GM19328 (cell line): ENCODE results near the gene WDR33.

Source experiments
- ATAC-seq: cut with Tn5 transposase; IDR thresholded peaks from one replicate; pipeline ENCODE4 v1.9.1; 2021; ENCODE audit warnings: mild to moderate bottlenecking, moderate library complexity; ENCODE audit not compliant: unreplicated experiment

WDR33 gene

GRCh38 chr2:127674241-127675209, 136.4 kb downstream of the WDR33 start:
- ATAC-seq = no peak

DNA sequence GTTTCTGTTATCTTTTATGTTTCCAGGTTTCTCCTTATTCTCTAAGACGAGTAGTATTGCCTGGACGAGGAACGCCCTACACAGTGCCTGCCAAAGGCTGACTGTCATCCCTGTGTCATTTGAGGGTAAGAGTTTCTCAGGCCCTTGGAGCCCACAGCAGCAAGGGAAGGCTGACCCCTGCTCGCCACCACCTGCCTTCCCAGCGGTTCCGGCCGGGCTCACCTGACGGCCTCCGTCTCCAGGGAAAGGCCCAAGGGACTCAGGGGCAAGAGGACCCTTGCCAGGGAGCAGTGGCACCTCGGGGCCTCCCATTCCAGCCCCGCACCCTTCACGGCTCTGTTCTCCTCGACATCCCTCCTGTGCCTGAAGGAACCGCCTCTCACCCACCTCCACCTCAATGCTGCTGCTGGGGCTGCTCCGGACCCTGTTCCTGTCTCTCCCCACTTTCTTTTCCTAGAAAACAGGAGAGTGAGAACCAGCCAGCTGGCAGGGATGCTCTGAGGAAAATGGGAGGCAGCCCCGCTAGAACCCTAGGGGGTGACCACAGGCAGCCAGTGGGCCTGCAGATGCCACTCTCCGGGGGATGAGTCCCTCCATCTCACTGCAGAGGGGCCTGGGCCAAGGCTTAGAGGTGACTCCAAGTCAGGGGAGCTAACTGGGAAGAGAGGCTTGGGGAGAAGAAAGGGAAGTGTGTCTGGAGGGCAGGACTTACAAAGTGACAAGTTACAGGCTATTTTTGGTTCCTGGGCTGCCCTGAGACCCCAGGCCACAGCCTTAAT, 137.5 kb downstream of the WDR33 start:
- ATAC-seq = no peak

DNA sequence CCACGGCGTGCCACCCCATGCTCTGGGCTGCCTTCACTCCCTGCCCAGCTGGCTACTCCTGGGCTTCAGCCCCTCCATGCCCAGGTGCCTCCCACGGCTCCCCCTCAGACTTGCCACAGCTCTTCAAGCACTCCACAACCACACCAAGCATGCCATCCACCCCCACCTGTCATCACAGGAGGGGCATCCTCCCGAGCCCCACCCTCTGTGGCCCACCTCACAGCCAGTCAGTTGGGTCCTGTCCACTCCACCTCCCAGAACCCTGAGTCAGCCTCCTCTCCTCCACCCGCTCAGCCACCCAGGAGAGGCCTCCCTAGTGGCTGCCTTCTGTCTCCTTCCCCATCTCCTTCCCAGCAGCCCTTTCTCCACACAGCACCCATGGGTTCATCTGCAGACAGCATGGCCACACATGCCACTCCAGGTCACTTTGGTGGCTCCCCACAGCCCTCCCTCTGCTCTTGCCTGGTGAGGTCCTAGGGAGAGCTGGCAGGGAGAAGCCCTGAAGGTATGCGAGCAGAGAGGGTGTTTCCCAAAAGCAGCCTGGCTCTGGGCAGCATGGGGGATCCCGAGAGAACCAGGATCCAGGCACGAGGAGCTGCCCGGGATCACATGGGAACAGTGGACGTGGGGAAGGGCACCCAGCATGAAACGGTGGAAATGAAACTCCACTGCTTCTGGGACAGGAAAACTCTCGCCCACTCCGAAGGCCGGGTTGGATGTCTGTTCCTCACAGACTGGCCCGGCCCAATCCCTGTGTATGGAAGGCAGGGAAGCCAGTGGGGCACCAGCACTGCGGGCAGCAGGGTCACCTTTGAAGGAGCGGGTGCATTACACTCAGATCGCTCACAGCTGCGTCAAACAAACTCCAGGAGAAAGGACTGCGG, 138.4 kb downstream of the WDR33 start:
- no peak for ATAC-seq

DNA sequence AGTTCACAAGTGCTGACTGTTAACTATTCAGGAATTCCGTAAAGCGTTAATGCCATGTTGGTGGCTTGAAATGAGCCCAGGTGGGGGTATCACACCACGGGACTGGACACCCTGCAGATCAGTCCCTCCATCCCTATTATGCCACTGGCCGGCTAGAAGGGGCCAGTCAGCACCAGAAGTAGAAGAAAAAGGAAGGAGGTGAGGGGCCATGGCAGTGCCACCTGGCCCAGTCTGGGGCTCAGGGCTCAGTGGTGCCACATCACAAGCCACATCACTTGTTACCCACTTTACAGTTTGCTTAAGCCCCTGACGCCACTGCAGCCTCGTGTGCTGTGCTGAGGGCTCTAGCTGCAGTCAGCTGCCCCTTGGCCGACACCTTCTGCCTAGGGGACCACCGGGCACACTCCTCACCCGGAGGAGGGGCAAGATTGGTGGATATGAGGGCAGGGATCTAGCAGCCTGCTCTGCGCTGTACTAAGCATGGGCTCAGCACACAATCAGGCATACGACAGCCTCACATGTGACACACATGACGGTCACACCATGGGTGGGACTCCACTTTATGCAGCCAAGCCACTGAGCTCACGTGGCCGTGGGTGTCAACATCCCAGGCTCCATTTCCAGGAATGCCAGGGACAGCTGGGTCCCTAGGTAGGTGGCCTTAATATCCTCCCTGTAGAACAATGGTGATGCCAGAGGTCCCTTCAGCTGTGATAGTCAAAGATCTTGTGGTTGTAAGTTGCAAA, 139.2 kb downstream of the WDR33 start:
- no peak for ATAC-seq

DNA sequence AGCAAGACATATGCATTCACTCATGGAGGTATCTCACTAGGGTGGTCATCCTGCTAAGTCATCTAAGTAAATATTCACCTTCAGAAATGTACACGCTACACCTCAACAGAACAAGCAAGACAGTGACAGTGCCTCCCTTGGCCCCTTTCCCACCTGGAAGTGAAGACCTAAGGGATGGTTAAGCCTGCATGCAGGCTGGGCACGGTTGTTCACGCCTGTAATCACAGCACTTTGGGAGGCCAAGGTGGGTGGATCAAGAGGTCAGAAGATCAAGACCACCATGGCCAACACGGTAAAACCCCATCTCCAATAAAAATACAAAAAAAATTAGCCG, 140.0 kb downstream of the WDR33 start:
- no peak for ATAC-seq

- no peak for ATAC-seq
Observed at GRCh38 chr2:127670055-127670956, 140.7 kb downstream of the WDR33 start.

DNA sequence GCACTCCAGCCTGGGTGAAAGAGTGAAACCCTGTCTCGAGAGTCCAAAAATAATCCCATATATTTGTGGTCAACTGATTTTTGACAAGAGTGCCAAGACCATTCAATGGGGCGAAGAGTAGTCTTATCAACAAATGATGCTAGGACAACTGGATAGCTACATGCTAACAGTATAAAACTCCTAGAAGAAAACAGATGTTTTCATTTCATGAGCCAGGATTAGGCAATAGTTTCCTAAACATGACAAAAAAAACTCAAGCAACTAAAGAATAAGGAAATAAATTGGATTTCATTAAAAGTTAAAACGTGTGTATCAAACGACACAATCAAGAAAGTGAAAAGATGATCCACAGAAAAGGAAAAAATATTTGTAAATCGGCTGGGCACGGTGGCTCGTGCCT, 141.9 kb downstream of the WDR33 start:
- no peak for ATAC-seq

DNA sequence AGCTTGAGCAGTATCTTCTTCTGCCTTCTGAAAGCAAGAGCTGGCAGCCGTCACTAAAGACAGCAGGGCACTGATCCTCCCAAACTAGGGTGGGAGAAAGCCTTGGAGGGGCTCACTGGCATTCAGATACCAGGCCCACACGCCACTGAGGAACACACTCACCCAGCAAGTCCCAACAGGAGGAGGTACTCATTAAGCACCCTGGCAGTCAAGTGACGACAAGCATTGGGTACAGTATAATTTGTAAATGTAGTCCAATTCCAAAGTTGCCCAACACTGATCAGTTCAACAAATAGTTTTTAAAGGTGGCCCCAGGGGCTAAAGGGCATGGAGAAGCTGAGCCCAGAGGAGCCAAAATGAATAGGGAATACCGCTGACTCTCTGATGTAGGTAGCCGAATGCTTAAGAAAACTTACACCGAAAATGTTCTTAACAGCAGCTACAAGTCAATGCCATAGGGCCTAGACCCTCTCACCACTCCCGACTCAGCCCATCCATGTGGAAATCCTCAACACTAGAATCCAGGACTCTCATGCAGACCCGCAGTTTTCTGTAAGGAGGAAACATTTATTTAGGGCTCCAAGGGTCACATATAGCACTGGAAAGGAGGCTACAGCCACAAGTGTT, 145.6 kb downstream of the WDR33 start:
- no peak for ATAC-seq

DNA sequence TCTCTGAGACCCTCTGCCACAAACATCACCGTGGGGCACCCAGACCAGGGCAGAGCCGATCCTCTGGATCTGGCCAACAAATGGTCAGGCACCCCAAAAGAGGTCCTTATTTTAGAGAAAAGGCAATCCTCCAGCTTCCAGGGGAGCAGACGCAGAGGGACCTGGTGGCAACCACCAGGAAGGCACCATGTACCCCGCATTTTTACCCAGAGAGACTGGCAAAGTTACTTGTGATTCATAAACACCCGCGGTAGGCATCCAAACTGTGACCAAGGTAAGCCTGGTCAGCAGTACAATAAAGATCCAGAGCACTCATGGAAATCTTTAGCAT, 146.1 kb downstream of the WDR33 start:
- ATAC-seq = no peak

DNA sequence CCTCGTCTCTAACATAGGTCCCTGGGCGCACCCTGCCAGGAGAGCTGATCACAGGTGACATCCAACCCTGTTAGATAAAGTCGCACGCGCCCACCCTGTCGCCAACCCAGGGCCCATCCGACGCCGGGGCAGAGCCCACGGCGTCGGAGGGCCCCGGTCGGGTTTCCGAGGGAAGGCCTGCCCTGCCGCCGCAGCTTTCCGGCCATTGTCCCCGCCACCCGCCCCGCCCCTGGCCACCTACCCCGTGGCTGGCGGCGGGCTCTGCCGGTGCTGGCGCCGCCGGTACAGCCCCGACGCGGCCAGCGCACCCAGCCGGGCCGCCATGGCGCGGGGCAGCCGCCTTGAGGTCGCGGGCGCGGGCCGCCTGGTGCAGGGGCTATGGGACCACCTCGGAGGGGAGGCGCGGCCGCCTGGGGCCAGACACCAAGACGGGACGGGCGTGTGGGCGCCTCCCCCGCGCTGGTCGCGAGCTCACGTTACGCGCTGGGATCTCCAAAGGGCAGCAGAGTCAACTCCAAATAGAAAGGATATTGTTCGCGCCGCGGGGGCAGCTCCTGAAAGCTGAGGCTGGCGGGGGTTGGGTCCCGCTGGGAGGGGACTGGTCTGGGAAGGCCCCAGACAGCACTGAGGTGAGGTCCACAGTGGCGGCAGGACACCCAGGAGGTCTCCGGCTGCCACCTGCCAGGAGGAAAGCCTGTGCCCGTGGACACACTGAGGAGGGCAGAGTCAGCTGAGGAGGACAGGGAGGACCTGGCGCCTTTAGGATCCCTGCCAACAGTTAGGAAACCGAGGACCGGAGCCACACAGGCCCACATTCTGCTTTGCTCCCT, 146.7 kb downstream of the WDR33 start:
- ATAC-seq = no peak

DNA sequence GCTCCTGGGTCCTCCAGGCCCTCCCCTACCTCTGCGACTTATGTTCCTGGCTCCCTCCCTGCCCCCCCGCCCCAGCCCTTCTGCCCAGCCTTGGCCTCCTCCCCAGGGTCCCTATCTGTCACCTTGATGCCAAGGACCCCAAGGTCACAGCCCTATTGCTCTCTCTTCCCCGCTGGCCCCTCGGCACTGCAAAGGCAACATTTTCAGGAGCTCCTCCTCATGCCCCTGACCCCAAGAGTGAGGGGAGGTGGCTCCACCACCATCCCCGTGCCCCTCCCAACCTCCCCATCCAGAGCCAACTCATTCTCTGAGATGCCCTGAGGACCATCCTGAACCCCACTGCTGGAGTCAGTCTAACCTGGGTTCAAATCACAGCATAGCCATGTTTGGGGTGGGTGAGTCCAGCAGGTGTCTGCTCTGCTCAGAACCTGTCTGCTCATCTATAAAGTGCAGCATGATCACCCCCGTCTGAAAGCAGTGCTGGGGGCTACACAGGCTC, 147.4 kb downstream of the WDR33 start:
- ATAC-seq = no peak

GRCh38 chr2:127662937-127663565, 147.9 kb downstream of the WDR33 start:
- ATAC-seq = no peak

DNA sequence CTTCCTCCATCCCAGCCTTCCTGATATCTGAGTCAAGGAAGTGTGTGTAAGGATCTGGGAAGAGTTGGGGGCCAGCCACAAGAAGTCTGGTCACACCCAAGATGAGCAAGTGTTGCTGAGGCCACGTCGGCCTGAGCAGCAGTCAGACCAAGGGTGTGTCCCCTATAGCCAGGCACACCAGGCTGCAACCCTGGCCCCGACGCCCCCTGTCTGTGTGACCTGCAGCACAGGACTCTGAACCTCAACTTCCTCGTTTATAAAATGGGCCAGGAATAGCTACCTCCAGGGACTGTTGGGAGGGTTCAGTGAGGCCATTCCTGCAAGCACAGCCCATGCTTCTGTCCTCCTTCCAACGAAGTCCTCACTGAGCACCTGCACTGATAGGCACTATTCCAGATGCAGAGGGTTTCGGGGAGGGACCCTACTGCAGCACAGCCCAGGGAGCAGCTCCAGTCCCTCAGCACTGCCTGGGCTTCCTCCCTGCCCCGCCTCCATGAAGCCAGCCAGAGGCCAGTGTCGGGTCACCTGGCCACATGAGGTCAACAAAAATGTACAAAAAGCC, 148.9 kb downstream of the WDR33 start:
- ATAC-seq = no peak

- ATAC-seq = no peak
Observed at GRCh38 chr2:127661072-127661649, 149.8 kb downstream of the WDR33 start.

GRCh38 chr2:127660291-127660578, 150.7 kb downstream of the WDR33 start:
- no peak for ATAC-seq

DNA sequence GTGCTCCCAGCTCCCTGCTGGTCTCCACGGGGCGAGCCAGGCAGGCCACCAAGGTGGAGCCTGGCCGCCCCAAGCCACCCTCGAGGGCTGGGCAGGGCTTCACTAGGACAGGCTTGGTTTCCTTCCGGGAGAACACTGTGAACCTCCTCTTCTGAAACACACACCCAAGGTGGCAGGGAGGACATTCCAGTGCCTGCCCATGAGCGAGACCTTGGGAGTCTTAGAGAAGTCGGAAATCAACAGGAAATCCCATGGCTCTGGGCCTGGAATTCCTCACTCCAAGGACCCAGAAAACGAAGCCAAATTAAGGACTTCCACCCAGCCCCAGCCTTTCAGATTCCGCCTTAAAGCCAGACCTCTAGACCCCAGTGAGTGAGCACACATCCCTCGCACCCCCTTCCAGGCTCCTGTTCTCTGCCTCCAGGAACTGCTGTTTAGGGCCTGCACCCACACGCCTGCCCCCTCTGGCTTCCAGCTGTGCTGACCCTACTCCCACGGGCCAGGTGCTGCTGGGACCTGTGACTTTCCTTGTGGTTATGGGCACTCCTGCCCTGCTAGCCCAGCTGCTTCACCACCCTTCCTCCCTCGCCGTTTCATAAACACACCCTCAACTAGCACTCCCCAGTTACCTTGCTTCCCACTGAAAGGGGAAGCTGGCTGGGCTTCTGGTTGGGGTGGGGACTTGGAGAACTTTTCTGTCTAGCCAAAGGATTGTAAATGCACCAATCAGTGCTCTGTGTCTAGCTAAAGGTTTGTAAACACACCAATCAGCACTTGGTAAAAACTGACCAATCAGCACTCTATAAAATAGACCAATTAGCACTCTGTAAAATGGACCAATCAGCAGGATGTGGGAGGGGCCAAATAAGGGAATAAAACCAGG, 151.3 kb downstream of the WDR33 start:
- no peak for ATAC-seq
